ENCODE results near the gene PHACTR4. TPM values are rescaled to one million over a fixed set of nuclear protein-coding genes. Genes with fewer than 3 reads are reported as not detected.
"Not testable (repeated sequence)": the region's sequence is repeated elsewhere in the genome, so short reads cannot be mapped to it uniquely, and the experiment has no call there.

The PHACTR4 gene
- total RNA-seq, 1 donor from 2014 or later, result 36.5 TPM

GRCh38 chr1:28368608-28369007, 932 bp upstream of the PHACTR4 start:
- ATAC-seq; intact Hi-C loops (cut with DNase I): not testable (repeated sequence)
- peak; percentile 45 for DNase-seq (ENCODE audit: low spot score)

- intact Hi-C loops (cut with DNase I), result no loop called here
- ATAC-seq (peak; percentile 33), DNase-seq (ENCODE audit: low spot score) (peak; percentile 48)
Measured at GRCh38 chr1:28370239-28371009, 884 bp downstream of the PHACTR4 start.

- intact Hi-C loops (cut with DNase I), result no loop called here
- DNase-seq (ENCODE audit: low spot score) (peak; percentile 9), ATAC-seq (no peak)
Measured at GRCh38 chr1:28371010-28371377, 1.5 kb downstream of the PHACTR4 start.

DNA sequence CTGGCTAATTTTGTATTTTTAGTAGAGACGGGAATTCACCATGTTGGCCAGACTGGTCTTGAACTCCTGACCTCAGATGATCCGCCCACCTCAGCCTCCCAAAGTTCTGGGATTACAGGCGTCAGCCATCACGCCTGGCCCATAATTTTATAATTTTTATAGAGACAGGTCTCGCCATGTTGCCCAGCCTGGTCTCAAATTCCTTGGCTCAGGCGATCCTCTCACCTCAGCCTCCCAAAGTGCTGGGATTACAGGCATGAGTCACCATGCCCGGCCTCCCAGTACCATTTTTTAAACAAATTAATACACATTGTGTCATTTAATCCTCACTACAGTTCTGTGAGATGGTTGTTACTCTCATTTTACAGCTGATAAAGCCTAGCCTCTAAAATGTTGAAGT, 3.9 kb downstream of the PHACTR4 start:
- intact Hi-C loops (cut with DNase I); ATAC-seq: not testable (repeated sequence)
- peak; percentile 22 for DNase-seq (ENCODE audit: low spot score)

- DNase-seq (ENCODE audit: low spot score) (no peak), ATAC-seq (no peak)
- intact Hi-C loops (cut with DNase I), result no loop called here
Measured at GRCh38 chr1:28374297-28374696, 4.8 kb downstream of the PHACTR4 start.

- intact Hi-C loops (cut with DNase I); DNase-seq (ENCODE audit: low spot score); ATAC-seq: not testable (repeated sequence)
Measured at GRCh38 chr1:28375598-28375997, 6.1 kb downstream of the PHACTR4 start.

- intact Hi-C loops (cut with DNase I); DNase-seq (ENCODE audit: low spot score); ATAC-seq: not testable (repeated sequence)
Measured at GRCh38 chr1:28376195-28376594, 6.7 kb downstream of the PHACTR4 start.

GRCh38 chr1:28378906-28379305, 9.4 kb downstream of the PHACTR4 start:
- no peak for DNase-seq (ENCODE audit: low spot score)
- intact Hi-C loops (cut with DNase I), result no loop called here
- no peak for ATAC-seq

DNA sequence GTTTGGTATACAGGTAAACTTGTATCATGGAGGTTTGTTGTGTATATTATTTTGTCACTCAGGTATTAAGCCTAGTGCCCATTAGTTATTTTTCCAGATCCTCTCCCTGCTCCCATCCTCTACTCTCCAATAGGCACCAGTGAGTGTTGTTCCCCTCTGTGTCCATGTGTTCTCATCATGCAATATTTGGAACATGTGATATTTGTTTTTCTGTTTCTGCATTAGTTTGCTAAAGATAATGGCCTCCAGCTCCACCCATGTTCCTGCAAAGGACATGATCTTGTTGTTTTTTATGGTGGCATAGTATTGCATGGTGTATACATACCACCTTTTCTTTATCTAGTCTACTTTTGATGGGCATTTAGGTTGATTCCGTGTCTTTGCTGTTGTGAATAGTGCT, 10.9 kb downstream of the PHACTR4 start:
- no peak for DNase-seq (ENCODE audit: low spot score)
- no peak for ATAC-seq
- intact Hi-C loops (cut with DNase I), result no loop called here

DNA sequence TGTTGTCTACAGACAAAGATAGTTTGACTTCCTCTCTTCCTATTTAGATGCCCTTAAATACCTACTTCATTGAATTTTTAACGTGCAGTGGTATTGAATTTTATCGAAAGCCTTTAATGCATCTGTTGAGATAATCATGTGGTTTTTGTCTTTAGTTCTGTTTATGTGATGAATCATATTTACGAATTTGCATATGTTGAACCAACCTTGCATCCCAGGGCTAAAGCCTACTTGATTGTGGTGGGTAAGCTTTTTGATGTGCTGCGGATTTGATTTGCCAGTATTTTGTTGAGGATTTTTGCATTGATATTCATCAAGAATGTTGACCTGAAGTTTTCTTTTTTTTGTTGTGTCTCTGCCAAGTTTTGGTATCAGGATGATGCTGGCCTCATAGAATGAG, 14.2 kb downstream of the PHACTR4 start:
- ATAC-seq; DNase-seq (ENCODE audit: low spot score); intact Hi-C loops (cut with DNase I): not testable (repeated sequence)

GRCh38 chr1:28392027-28392652, 22.6 kb downstream of the PHACTR4 start:
- ATAC-seq, result no peak
- DNase-seq (ENCODE audit: low spot score), result no peak
- intact Hi-C loops (cut with DNase I), result no loop called here

- DNase-seq (ENCODE audit: low spot score) (no peak), ATAC-seq (no peak)
- intact Hi-C loops (cut with DNase I), result no loop called here
Measured at GRCh38 chr1:28394136-28394535, 24.6 kb downstream of the PHACTR4 start.

DNA sequence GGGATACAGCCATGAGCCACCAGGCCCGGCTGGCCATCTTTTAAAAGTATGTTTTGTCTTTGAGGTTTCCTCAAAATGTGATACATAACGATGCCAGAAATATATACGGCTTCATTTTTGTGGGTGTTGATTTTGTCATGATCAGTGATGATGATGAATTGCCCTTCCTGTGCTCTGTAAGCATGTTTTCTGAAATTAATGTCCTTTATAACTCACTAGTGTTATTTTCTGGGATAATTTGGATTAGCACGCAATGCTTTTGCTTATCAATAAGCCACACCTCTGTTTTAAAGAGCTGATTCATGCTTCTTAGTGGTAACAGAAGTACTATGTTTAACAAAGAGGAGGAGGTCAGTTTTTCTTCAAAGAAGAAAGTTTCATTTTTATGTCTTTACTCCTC, 25.6 kb downstream of the PHACTR4 start:
- intact Hi-C loops (cut with DNase I), result no loop called here
- no peak for DNase-seq (ENCODE audit: low spot score)
- no peak for ATAC-seq

DNA sequence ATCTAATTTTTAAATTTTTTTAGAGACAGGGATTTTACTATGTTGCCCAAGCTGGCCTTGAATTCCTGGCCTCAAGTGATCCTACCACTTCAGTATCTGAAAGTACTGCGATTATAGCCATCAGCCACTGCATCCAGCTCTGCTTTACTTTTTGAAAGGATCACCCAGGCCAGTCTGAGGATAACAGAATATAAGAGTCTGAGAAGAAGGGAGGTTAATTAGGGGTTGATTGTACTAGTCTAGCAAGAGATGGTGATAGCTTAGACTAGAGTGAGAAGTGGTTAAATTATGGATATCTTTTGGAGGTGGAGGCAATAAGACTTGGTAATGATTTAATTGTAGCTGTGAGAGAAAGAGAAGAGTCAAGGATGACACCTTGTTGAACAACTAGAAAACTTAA, 32.2 kb downstream of the PHACTR4 start:
- ATAC-seq (no peak), DNase-seq (ENCODE audit: low spot score) (no peak)
- intact Hi-C loops (cut with DNase I), result no loop called here

DNA sequence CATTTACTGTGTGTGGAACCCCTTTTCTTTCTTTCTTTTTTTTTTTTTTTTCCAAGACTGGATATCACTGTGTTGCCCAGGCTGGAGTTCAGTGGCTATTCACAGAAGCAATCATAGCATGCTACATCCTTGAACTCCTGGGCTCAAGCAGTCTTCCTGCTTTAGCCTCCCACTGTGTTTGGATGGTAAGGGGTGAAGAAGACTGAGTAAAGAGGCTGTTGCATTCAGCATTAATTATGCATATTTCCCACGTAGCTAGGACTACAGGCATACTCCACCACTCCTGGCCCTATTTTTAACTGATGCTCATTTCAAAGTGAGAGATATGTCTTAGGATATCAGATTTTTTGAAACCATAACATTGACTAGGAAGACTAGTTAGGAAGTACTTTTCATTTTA, 39.5 kb downstream of the PHACTR4 start:
- ATAC-seq, result no peak
- no peak for DNase-seq (ENCODE audit: low spot score)
- intact Hi-C loops (cut with DNase I), result no loop called here

- intact Hi-C loops (cut with DNase I), result loop anchor here (10.0 kb wide), 1 partner anchor 193 kb away; no protein-coding TSS in a partner anchor
- ATAC-seq (no peak), DNase-seq (ENCODE audit: low spot score) (no peak)
Measured at GRCh38 chr1:28411656-28412055, 42.1 kb downstream of the PHACTR4 start.

GRCh38 chr1:28412731-28413130, 43.2 kb downstream of the PHACTR4 start:
- DNase-seq (ENCODE audit: low spot score) (no peak), ATAC-seq (no peak)
- intact Hi-C loops (cut with DNase I), result loop anchor here (10.0 kb wide), 1 partner anchor 192 kb away; no protein-coding TSS in a partner anchor

- intact Hi-C loops (cut with DNase I), result loop anchor here (10.0 kb wide), 1 partner anchor 188 kb away; no protein-coding TSS in a partner anchor
- no peak for DNase-seq (ENCODE audit: low spot score)
- no peak for ATAC-seq
Measured at GRCh38 chr1:28416509-28417194, 47.1 kb downstream of the PHACTR4 start.

DNA sequence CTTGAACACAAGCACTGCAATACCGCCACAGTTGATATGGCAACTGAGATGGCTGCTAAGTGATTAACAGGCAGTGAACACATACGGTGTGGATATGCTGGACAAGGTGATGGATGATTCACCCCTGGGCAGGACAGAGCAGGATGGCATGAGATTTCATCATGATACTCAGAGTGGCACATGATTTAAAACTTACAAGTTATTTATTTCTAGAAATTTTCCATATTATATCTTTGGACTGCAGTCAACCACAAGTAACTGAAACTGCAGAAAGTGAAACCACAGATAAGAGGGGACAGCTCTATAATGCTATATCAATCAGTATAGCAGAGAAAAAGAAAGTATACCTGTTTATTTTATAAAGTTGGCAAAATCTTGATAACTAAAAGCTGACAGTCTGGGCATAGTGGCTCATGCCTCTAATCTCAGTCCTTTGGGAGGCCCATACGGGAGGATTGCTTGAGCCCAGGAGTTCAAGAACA, 47.9 kb downstream of the PHACTR4 start:
- DNase-seq (ENCODE audit: low spot score) (no peak), ATAC-seq (no peak)
- intact Hi-C loops (cut with DNase I), result loop anchor here (10.0 kb wide), 1 partner anchor 187 kb away; no protein-coding TSS in a partner anchor

Measured in sciatic nerve (tissue), 2 donors.